LNCaP clone FGC (cell line): Measurements from ENCODE around the gene AP2A2.

ENCODE experiments used
- DNase-seq: peaks from one replicate; pipeline ENCODE4 v3.0.0-alpha.2; 2011; ENCODE audit warnings: low read depth
- H3K4me3 ChIP-seq: 2 replicates; pipeline ENCODE4 v1.5.1; 2011; ENCODE audit warnings: mild to moderate bottlenecking, low read depth, low read length, control low read depth
- CTCF ChIP-seq: IDR thresholded peaks from 2 replicates; pipeline ENCODE4 v1.5.1; 2012; ENCODE audit warnings: mild to moderate bottlenecking; ENCODE audit not compliant: control insufficient read depth, insufficient read depth; ENCODE audit errors: extremely low read depth

AP2A2 gene

DNA sequence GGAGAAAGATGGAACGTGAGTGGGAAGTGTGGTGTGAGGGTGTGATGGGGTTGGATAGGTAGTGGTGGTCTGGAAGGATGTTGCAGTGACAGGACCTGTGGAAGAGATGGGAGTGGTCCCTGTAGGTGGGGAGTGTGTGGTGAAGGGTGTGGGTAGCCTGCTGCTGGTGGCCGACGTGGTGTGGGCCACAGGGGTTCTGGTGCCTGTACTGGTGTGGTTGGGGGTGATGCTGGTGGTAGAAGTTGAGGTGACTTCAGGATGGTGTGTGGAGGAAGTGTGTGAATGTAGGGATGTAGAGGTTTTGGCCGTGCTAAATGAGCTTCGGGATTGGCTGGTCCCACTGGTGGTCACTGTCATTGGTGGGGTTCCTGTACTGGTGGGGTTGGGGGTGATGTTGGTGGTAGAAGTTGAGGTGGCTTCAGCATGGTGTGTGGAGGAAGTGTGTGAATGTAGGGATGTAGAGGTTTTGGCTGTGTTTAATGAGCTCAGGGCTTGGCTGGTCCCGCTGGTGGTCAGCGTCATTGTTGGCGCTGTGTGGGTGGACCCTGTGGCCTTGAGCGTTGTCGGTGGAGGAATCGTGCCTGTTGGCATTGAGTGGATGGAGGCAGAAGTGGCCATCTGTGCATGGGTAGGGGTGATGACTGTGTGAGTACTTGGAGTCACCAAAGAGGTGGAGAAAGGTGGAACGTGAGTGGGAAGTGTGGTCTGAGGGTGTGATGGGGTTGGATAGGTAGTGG is 91.8 kb downstream of the AP2A2 start:
- H3K4me3 ChIP-seq, result no peak overlapping the region
- DNase-seq, result no peak
- TF ChIP-seq CTCF, result no peak

DNA sequence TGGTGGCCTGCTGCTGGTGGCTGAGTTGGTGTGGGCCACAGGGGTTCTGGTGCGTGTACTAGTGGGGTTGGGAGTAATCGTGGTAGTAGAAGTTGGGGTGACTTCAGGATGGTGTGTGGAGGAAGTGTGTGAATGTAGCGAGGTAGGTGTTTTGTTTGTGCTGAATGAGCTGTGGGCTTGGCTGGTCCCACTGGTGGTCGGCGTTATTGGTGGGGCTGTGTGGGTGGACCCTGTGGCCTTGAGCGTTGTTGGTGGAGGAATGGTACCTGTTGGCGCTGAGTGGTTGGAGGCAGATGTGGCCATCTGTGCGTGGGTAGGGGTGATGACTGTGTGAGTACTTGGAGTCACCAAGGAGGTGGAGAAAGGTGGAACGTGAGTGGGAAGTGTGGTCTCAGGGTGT is 92.4 kb downstream of the AP2A2 start:
- DNase-seq, result no peak
- H3K4me3 ChIP-seq, result no peak overlapping the region
- TF ChIP-seq CTCF, result no peak

GRCh38 chr11:1019321-1019910 is 93.7 kb downstream of the AP2A2 start:
- H3K4me3 ChIP-seq, result no peak overlapping the region
- no peak for DNase-seq
- no peak for TF ChIP-seq CTCF

DNA sequence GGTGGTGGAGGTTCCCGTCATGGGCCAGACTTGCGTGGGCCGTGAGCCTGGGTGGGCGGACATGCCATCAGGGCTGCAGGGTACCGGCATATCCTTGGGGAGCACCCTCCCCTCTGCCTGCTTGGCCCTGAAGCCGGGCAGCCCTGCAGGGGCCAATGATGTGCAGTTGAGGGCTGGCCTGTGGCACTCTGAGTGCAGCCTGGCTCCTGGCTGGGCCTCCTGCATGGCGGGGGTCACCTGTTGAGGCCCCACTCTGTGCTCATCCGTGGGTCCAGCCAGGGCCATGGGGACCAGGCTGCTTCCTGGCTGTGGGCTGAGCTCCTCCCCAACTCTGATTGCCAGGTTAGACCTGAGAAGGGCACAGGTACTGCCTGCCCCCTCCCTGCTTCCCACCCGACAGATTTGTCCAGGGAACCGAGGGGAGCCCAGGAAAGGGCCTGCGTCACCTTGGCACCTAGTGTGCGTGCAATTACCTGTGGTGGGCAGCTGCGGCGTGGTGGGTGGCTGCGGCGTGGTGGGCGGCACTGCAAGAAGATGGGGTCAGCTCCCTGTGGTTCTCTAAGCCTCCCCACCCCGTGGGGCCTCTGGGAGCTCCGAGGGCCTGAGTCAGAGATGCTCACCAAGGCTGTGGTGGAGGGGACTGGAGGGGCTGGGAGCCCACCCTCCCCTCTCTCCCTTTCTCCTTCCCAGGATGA is 94.7 kb downstream of the AP2A2 start:
- no peak for DNase-seq
- H3K4me3 ChIP-seq, result no peak overlapping the region
- no peak for TF ChIP-seq CTCF

- no peak for DNase-seq
- no peak overlapping the region for H3K4me3 ChIP-seq
These were observed 96.7 kb downstream of the AP2A2 start for GRCh38 chr11:1022411-1022810.

More at GRCh38 chr11:1022411-1022810, 96.7 kb downstream of the AP2A2 start:
- TF ChIP-seq CTCF, result no peak
